Brain microvascular endothelial cell (primary cell): ENCODE data around the gene NOL7.

Experiments
- DNase-seq: peaks from one replicate; pipeline ENCODE4 v3.0.0-alpha.2; 2020
- H3K27ac ChIP-seq: fragments of 250-450 bp; sonication (Bioruptor Pico); 2 replicates; pipeline ENCODE4 v1.5.1; 2020; ENCODE audit warnings: mild to moderate bottlenecking, moderate library complexity
- H3K27me3 ChIP-seq: fragments of 250-450 bp; sonication (Bioruptor Pico); replicated peaks from 2 replicates; pipeline ENCODE4 v1.5.1; 2020; ENCODE audit warnings: mild to moderate bottlenecking
- H3K36me3 ChIP-seq: fragments of 250-450 bp; sonication (Bioruptor Pico); replicated peaks from 2 replicates; pipeline ENCODE4 v1.5.1; 2020; ENCODE audit warnings: mild to moderate bottlenecking
- H3K4me3 ChIP-seq: 2 replicates; pipeline ENCODE4 v1.5.1; 2011; ENCODE audit warnings: low read depth, mild to moderate bottlenecking, control low read depth, low read length, moderate library complexity
- in situ Hi-C: cut with HindIII; loops from 2 replicates; pipeline ENCODE4 v1.10.0; 2017; ENCODE audit warnings: low sequenced_read_pairs, low pct_ligation_motif_present
- TF ChIP-seq, protein P1 (sequence below): IDR thresholded peaks from 2 replicates; pipeline ENCODE4 v1.5.1; 2011; ENCODE audit warnings: low read depth, mild to moderate bottlenecking, moderate library complexity, low read length, control low read depth, inconsistent platforms; ENCODE audit errors: missing control alignments

The NOL7 gene

DNA sequence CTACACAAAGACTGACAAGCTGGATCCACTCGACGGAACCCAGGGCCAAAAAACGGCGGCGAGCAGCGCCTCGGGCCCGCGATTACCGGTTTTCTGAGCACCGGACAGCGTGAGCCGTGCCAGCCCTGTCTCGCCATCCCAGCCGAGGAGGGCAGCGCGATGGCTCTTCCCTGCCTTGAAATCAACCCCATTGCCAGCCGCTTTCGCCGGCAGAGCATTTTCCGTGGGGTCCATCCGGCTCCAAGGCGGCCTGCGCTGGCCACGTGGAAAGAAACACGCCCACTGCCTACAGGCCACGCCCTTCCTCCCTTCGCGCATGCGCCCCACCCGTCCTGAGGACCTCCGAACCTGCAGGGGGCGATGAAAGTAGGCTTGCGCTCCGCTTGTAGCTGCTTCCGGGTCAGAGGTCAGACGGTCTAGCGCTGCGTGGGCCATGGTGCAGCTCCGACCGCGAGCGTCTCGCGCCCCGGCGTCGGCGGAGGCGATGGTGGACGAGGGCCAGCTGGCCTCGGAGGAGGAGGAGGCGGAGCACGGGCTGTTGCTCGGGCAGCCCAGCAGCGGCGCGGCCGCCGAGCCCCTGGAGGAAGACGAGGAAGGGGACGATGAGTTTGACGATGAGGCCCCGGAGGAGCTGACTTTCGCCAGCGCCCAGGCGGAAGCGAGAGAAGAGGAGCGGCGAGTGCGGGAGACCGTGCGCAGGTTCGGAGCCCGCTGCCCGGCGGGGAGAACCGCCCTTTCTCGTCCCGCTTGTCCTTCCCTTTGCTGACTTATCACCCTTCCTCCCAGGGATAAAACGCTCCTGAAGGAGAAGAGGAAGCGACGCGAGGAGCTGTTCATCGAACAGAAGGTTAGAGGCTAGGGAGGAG, at the start of gene NOL7:
NOL7 (plus strand) TSS at position 410 of the 866 bp plus-strand sequence; CDS start at position 434, 24 bp downstream.
- Histone ChIP-seq H3K36me3 (peaks cover 28% of the 10 kb centered on the region), H3K4me3 (peak within 1 kb of the TSS; percentile 96), H3K27ac (peak within 1 kb of the TSS; percentile 76), H3K27me3 (no peaks in the 10 kb centered on the region)
- in situ Hi-C loops: no loop called here
- peak; percentile 96 for DNase-seq
- TF ChIP-seq, protein P1, sequence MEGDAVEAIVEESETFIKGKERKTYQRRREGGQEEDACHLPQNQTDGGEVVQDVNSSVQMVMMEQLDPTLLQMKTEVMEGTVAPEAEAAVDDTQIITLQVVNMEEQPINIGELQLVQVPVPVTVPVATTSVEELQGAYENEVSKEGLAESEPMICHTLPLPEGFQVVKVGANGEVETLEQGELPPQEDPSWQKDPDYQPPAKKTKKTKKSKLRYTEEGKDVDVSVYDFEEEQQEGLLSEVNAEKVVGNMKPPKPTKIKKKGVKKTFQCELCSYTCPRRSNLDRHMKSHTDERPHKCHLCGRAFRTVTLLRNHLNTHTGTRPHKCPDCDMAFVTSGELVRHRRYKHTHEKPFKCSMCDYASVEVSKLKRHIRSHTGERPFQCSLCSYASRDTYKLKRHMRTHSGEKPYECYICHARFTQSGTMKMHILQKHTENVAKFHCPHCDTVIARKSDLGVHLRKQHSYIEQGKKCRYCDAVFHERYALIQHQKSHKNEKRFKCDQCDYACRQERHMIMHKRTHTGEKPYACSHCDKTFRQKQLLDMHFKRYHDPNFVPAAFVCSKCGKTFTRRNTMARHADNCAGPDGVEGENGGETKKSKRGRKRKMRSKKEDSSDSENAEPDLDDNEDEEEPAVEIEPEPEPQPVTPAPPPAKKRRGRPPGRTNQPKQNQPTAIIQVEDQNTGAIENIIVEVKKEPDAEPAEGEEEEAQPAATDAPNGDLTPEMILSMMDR: peak; percentile 94

DNA sequence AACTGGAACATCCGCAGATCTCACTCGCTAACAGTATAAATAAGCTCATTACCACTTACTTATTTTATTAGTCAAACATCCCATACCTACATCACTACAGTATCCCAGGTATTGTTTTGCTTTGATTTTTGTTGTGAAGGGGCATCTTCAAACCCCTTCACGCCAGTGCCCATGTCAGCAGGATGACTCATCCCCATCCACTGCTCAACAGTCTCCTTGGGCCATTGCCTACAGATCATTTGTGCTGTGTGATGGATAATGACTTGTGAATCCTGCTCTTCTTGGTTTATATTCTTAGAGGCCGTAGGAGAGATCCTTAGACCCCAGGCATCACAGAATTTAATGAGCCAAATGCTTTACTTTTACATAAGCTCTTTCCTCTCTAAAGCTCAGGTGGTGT, 49.2 kb upstream of the NOL7 start:
- in situ Hi-C loops: no loop called here
- DNase-seq: no peak
- Histone ChIP-seq H3K27me3 (no peaks in the 10 kb centered on the region), H3K36me3 (no peaks in the 10 kb centered on the region), H3K27ac (no peak overlapping the region), H3K4me3 (no peak overlapping the region)
- TF ChIP-seq, protein P1: no peak

DNA sequence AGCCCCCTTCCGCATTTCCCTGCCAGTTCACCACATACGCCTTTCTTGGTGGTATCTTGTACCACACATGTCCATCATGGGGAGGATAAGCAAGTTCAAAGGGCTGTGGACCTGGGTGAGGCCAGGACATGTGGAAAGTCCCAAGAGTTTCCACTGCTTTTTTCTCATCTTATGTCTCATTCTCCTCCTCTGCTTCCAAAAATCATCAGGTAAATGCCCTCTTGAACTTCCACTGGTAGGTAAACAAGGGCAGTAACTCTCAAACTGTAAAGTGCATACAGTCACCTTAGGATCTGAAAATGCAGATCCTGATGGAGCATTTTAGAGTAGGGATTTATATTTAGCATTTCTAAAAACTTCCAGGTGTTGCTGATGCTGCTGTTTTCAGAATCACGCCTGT, 48.6 kb upstream of the NOL7 start:
- H3K4me3 ChIP-seq: no peak overlapping the region
- no peak for DNase-seq
- no peaks in the 10 kb centered on the region for H3K36me3 ChIP-seq
- TF ChIP-seq, protein P1: no peak
- in situ Hi-C loops: no loop called here
- H3K27ac ChIP-seq: no peak overlapping the region
- no peaks in the 10 kb centered on the region for H3K27me3 ChIP-seq

DNA sequence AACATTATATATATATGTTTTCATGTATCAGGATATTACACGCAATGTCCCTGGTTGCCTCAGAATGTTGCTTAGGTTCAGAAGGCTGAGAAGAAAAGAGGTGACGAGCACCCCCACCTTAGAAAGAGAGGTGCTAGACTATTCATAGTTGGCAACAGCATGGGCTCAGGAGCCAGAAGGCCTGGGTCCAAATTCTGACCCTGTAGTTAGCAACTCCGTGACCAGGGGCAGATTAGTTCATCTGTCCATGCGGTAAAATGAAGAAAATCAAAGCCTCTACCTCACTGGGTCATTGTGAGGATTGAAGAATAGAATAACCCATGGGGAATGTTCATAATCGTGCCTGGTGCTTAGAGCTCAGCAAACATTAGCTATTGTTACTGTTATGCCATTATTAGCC, 46.2 kb upstream of the NOL7 start:
- TF ChIP-seq, protein P1: no peak
- in situ Hi-C loops: no loop called here

DNA sequence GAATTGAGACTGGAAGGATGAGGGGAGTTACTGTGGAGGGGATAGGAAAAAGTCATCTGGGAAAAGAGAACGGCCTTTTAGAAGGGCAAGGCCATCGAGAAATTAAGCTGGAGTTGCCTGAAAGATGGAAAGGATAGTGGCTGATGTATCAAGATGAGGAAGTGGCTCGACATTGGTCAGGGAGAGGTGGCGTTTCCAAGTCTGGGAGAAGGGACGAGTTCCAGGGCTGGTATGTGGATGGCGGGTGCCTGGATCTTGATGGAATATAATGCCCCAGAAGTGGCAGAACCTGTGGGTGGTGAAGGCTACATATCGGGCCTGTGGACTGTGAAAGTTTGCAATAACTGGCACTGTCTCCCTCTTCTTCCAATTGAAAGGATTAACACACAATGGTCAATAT, 42.9 kb upstream of the NOL7 start:
- Histone ChIP-seq H3K27me3 (no peaks in the 10 kb centered on the region), H3K27ac (no peak overlapping the region), H3K4me3 (no peak overlapping the region), H3K36me3 (no peaks in the 10 kb centered on the region)
- TF ChIP-seq, protein P1: no peak
- in situ Hi-C loops: no loop called here
- DNase-seq: no peak

More for the DNA sequence above, 46.2 kb upstream of the NOL7 start:
- Histone ChIP-seq H3K36me3 (no peaks in the 10 kb centered on the region), H3K27me3 (no peaks in the 10 kb centered on the region), H3K27ac (no peak overlapping the region), H3K4me3 (no peak overlapping the region)
- DNase-seq: no peak
